ENCODE results near the gene KDM5B.
"Not testable (repeated sequence)": the region's sequence is repeated elsewhere in the genome, so short reads cannot be mapped to it uniquely, and the experiment has no call there.

KDM5B gene

GRCh38 chr1:202807926-202808757 lies at the start of gene KDM5B:
TSS of gene KDM5B (minus strand) at chr1:202808421. CDS start at chr1:202808305, 116 bp downstream.
- DNase-seq (ENCODE audit: low spot score): peak; percentile 37

GRCh38 chr1:202857136-202857610 lies 49.0 kb upstream of the KDM5B start:
- no peak for DNase-seq (ENCODE audit: low spot score)

GRCh38 chr1:202856014-202856413 lies 47.8 kb upstream of the KDM5B start:
- DNase-seq (ENCODE audit: low spot score): no peak

GRCh38 chr1:202854787-202855186 lies 46.6 kb upstream of the KDM5B start:
- DNase-seq (ENCODE audit: low spot score): no peak

GRCh38 chr1:202852163-202852904 lies 44.1 kb upstream of the KDM5B start:
- DNase-seq (ENCODE audit: low spot score): peak; percentile 62

- no peak for DNase-seq (ENCODE audit: low spot score)
These were observed 42.6 kb upstream of the KDM5B start for GRCh38 chr1:202850593-202851362.

- no peak for DNase-seq (ENCODE audit: low spot score)
These were observed 39.9 kb upstream of the KDM5B start for GRCh38 chr1:202848191-202848542.

- no peak for DNase-seq (ENCODE audit: low spot score)
These were observed 36.7 kb upstream of the KDM5B start for GRCh38 chr1:202844935-202845334.

GRCh38 chr1:202844259-202844658 lies 36.0 kb upstream of the KDM5B start:
- DNase-seq (ENCODE audit: low spot score): no peak

GRCh38 chr1:202843081-202843480 lies 34.9 kb upstream of the KDM5B start:
- DNase-seq (ENCODE audit: low spot score): no peak

- DNase-seq (ENCODE audit: low spot score): no peak
These were observed 29.6 kb upstream of the KDM5B start for GRCh38 chr1:202837746-202838262.

- no peak for DNase-seq (ENCODE audit: low spot score)
These were observed 28.6 kb upstream of the KDM5B start for GRCh38 chr1:202836623-202837403.

- DNase-seq (ENCODE audit: low spot score): no peak
These were observed 27.4 kb upstream of the KDM5B start for GRCh38 chr1:202835548-202836072.

- no peak for DNase-seq (ENCODE audit: low spot score)
These were observed 26.7 kb upstream of the KDM5B start for GRCh38 chr1:202834771-202835547.

GRCh38 chr1:202831906-202832305 lies 23.7 kb upstream of the KDM5B start:
- DNase-seq (ENCODE audit: low spot score): no peak

- not testable (repeated sequence) for DNase-seq (ENCODE audit: low spot score)
These were observed 21.0 kb upstream of the KDM5B start for GRCh38 chr1:202829223-202829622.

GRCh38 chr1:202825748-202826147 lies 17.5 kb upstream of the KDM5B start:
- no peak for DNase-seq (ENCODE audit: low spot score)

- DNase-seq (ENCODE audit: low spot score): no peak
These were observed 13.2 kb upstream of the KDM5B start for GRCh38 chr1:202821467-202821866.

GRCh38 chr1:202818819-202819218 lies 10.6 kb upstream of the KDM5B start:
- no peak for DNase-seq (ENCODE audit: low spot score)

- DNase-seq (ENCODE audit: low spot score): no peak
These were observed 6.9 kb upstream of the KDM5B start for GRCh38 chr1:202815120-202815519.

Data from kidney capillary endothelial cell (primary cell).